ENCODE results near the gene MEIS3.

MEIS3 gene

DNA sequence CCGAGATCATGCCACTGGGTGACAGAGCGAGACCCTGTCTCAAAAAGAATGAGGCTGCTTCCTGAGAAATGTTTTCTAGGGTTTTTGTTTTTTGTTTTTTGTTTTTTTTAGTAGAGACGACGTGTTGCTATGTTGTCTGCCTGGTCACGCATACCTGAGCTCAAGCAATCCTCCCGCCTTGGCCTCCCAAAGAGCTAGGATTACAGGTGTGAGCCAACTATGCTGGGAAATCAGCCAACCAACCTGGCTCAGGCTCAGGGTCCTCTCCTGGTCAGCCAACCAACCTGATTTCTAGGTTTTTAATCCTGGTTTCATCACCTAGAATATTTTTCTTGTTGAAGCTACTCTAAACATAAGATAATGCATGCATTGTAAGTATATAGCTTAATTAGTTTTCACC is 62.4 kb downstream of the MEIS3 start:
- DNase-seq = no peak

DNA sequence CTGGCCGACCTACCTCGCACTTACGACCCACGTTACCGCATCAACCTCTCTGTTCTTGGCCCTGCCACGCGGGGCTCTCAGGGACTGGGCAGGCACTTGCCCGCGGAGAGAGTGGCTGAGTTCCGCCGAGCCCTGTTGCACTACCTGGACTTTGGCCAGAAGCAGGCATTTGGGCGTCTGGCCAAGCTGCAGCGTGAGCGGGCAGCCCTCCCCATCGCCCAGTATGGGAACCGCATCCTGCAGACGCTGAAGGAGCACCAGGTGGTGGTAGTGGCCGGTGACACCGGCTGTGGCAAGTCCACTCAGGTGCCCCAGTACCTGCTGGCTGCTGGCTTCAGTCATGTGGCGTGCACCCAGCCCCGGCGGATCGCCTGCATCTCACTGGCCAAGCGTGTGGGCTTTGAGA is 66.0 kb downstream of the MEIS3 start:
- no peak for DNase-seq

Measured in effector CD8-positive, alpha-beta T cell (primary cell).